Measurements from ENCODE around the gene WNT9A. TPM values are rescaled to one million over a fixed set of nuclear protein-coding genes. Genes with fewer than 3 reads are reported as not detected.
A peak's percentile ranks its signal among the peaks of the same experiment; 100 is the strongest.

Gene WNT9A
- total RNA-seq, 3 donors from 2014 or later (not counting 1 experiment from before 2014, with no cell fraction given) = not detected

GRCh38 chr1:227946624-227947385 is 927 bp downstream of the WNT9A start:
- no peaks in the 10 kb centered on the region for H3K36me3 Mint-ChIP-seq
- 1% methylated on average over 58 of the region's 61 CpGs for WGBS (ENCODE audit: insufficient coverage)
- peaks cover 22 to 44% of the 10 kb centered on the region in 2 donors for H3K27me3 Mint-ChIP-seq (ENCODE audit: low read depth in 2 of 2)
- H3K4me1 Mint-ChIP-seq = peaks cover 8 to 16% of the 10 kb centered on the region in 2 donors
- Histone ChIP-seq H3K36me3 (ENCODE audit: control insufficient read depth, insufficient read depth, low read length) (no peaks in the 10 kb centered on the region), H3K9me3 (ENCODE audit: control insufficient read depth, insufficient read depth, low read length) (no peaks in the 10 kb centered on the region), H3K27me3 (ENCODE audit: control insufficient read depth, insufficient read depth, low read length) (peaks cover 26% of the 10 kb centered on the region), H3K4me3 (ENCODE audit: low read length) (no peak overlapping the region), H3K4me1 (ENCODE audit: control insufficient read depth, insufficient read depth, low read length) (peaks cover 16% of the 10 kb centered on the region), H3K27ac (ENCODE audit: low read length) (no peak overlapping the region)
- peak overlapping the region; percentile 80 for H3K4me3 Mint-ChIP-seq
- peak; percentile 55 for TF ChIP-seq CTCF (IDR thresholded peaks at IDR 0.05)
- DNase-seq (peak; percentile 39 to 74), ATAC-seq (peak in 2 of 3 donors; percentile 72 to 83)
- intact Hi-C loops (cut with micrococcal nuclease) = loop anchor here (1.0 to 2.0 kb wide), 2 partner anchors 184 to 466 kb away; no protein-coding TSS in a partner anchor
- no peaks in the 10 kb centered on the region for H3K9me3 Mint-ChIP-seq
- H3K27ac Mint-ChIP-seq = no peak overlapping the region

GRCh38 chr1:227945891-227946623 is 1.7 kb downstream of the WNT9A start:
- H3K27me3 ChIP-seq (ENCODE audit: control insufficient read depth, insufficient read depth, low read length) = peaks cover 26% of the 10 kb centered on the region
- ATAC-seq (peak in 2 of 3 donors; percentile 17 to 24), DNase-seq (peak; percentile 12 to 18)
- intact Hi-C loops (cut with micrococcal nuclease) = loop anchor here (1.0 to 2.0 kb wide), 2 partner anchors 183 to 465 kb away; no protein-coding TSS in a partner anchor
- no peaks in the 10 kb centered on the region for H3K9me3 Mint-ChIP-seq
- WGBS (ENCODE audit: insufficient coverage) = 33% methylated on average over 19 of the region's 19 CpGs
- TF ChIP-seq CTCF (IDR thresholded peaks at IDR 0.05) = no peak
- H3K4me3 Mint-ChIP-seq = peak overlapping the region; percentile 73
- H3K4me1 ChIP-seq (ENCODE audit: control insufficient read depth, insufficient read depth, low read length) = peaks cover 16% of the 10 kb centered on the region
- H3K27ac ChIP-seq (ENCODE audit: low read length) = no peak overlapping the region
- H3K9me3 ChIP-seq (ENCODE audit: control insufficient read depth, insufficient read depth, low read length) = no peaks in the 10 kb centered on the region
- no peaks in the 10 kb centered on the region for H3K36me3 Mint-ChIP-seq
- H3K4me3 ChIP-seq (ENCODE audit: low read length) = no peak overlapping the region
- peaks cover 22 to 44% of the 10 kb centered on the region in 2 donors for H3K27me3 Mint-ChIP-seq (ENCODE audit: low read depth in 2 of 2)
- no peak overlapping the region for H3K27ac Mint-ChIP-seq
- peaks cover 8 to 16% of the 10 kb centered on the region in 2 donors for H3K4me1 Mint-ChIP-seq
- no peaks in the 10 kb centered on the region for H3K36me3 ChIP-seq (ENCODE audit: control insufficient read depth, insufficient read depth, low read length)

GRCh38 chr1:227944931-227945890 is 2.5 kb downstream of the WNT9A start:
- H3K27ac ChIP-seq (ENCODE audit: low read length) = no peak overlapping the region
- H3K4me1 ChIP-seq (ENCODE audit: control insufficient read depth, insufficient read depth, low read length) = peaks cover 16% of the 10 kb centered on the region
- H3K4me3 ChIP-seq (ENCODE audit: low read length) = no peak overlapping the region
- ATAC-seq (no peak), DNase-seq (peak in 1 of 2 donors; percentile 9)
- no peaks in the 10 kb centered on the region for H3K36me3 Mint-ChIP-seq
- H3K4me3 Mint-ChIP-seq = no peak overlapping the region
- no peaks in the 10 kb centered on the region for H3K9me3 Mint-ChIP-seq
- TF ChIP-seq CTCF (IDR thresholded peaks at IDR 0.05) = no peak
- WGBS (ENCODE audit: insufficient coverage) = 95% methylated on average over 18 of the region's 18 CpGs
- no peak overlapping the region for H3K27ac Mint-ChIP-seq
- H3K9me3 ChIP-seq (ENCODE audit: control insufficient read depth, insufficient read depth, low read length) = no peaks in the 10 kb centered on the region
- H3K4me1 Mint-ChIP-seq = peaks cover 8 to 16% of the 10 kb centered on the region in 2 donors
- H3K36me3 ChIP-seq (ENCODE audit: control insufficient read depth, insufficient read depth, low read length) = no peaks in the 10 kb centered on the region
- H3K27me3 Mint-ChIP-seq (ENCODE audit: low read depth in 2 of 2) = peaks cover 22 to 41% of the 10 kb centered on the region in 2 donors
- intact Hi-C loops (cut with micrococcal nuclease) = no loop called here
- peaks cover 26% of the 10 kb centered on the region for H3K27me3 ChIP-seq (ENCODE audit: control insufficient read depth, insufficient read depth, low read length)

Data from natural killer cell (primary cell).